HG03521 (cell line): Measurements from ENCODE around the gene ATP8A1.
"Not testable (repeated sequence)": the region's sequence is repeated elsewhere in the genome, so short reads cannot be mapped to it uniquely, and the experiment has no call there.

Experiments
- ATAC-seq: cut with Tn5 transposase; IDR thresholded peaks from one replicate; pipeline ENCODE4 v1.9.1; 2021; ENCODE audit warnings: mild to moderate bottlenecking, moderate library complexity; ENCODE audit not compliant: unreplicated experiment

ATP8A1 gene

GRCh38 chr4:42652529-42653231, 4.2 kb downstream of the ATP8A1 start:
- ATAC-seq: not testable (repeated sequence)

GRCh38 chr4:42649870-42650269, 7.0 kb downstream of the ATP8A1 start:
- ATAC-seq: no peak

DNA sequence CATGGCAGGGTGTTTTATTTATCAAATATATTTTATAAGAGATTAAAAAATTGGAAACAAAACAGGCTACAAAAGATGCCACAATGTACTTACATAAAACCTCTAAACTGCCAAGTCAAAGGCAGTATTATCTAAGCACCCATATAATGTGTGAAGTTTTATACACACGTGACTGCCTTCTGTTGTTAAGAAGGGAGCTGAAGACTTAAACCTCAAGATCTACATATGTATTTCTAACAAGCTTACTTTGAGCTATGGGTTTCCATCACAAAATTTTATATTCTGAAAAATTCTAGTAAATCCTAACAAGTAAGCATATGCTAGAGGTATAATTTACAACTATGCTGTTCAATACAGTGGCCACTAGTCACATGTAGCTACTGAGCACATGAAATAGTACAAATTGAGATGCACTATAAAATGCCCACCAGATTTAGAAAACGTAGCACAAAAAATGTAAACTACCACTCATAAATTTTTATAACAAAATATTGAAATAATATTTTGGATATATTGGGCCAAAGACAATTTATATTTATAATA, 9.8 kb downstream of the ATP8A1 start:
- ATAC-seq: no peak

- ATAC-seq: no peak
Measured at GRCh38 chr4:42646013-42646784, 10.7 kb downstream of the ATP8A1 start.

DNA sequence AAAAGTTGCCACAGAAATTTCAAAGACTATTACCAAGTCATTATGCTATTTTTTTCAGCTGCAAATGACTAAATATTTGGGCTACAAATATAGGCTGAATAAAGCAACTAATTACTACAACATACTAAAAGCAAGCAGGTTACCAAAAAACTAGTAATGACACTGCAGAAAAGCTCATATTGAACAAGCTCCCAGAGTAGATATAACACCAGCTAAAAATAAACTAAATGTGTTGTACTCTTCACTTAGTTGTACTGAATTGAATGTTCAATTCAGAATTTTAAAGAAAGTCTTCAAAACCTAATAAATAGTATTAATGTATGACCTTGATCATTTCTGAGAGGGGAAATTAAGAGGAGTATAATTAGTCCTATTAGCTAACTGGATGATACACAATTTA, 12.0 kb downstream of the ATP8A1 start:
- ATAC-seq: no peak

DNA sequence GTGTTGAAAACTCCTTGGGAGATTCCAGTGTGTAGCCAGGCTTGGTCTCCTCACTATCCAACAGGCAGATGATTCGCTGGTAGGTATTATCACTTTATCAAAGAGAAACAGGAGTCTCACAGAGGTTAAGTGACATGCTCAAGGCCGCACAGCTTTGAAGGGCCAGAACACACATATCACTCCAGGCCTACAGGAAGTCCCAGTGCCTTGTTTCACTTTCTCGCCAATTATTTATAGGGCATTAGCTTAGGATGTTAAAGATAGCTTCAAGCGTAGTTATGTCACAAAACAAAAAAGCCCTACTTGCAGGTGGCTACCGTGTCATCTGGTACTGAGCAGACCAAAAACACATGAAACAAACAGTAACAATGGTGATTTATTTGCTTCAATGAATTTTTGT, 13.2 kb downstream of the ATP8A1 start:
- ATAC-seq: peak; percentile 62

- no peak for ATAC-seq
Measured at GRCh38 chr4:42642845-42643615, 13.9 kb downstream of the ATP8A1 start.

- no peak for ATAC-seq
Measured at GRCh38 chr4:42642101-42642797, 14.7 kb downstream of the ATP8A1 start.

GRCh38 chr4:42641656-42642055, 15.2 kb downstream of the ATP8A1 start:
- ATAC-seq: no peak

- ATAC-seq: no peak
Measured at GRCh38 chr4:42641161-42641560, 15.7 kb downstream of the ATP8A1 start.

DNA sequence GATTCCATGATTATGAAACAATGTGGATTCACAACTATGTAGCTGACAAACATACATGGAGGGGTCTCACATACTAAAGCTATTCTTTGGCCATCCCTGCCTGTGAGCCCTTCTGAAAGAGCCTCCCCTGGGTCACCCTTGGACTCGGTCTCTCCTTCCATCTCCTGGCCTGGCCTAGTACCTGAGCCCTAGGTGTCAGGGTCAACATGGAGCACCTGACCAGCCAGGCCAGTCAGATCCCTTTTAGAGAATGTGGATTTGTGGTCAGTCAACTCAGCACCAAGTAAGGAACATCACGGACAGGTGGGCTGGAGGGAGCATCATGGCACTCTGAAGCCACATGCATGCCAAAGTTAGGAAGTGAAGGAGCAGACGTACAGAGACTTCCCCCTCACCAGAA, 16.3 kb downstream of the ATP8A1 start:
- ATAC-seq: no peak

DNA sequence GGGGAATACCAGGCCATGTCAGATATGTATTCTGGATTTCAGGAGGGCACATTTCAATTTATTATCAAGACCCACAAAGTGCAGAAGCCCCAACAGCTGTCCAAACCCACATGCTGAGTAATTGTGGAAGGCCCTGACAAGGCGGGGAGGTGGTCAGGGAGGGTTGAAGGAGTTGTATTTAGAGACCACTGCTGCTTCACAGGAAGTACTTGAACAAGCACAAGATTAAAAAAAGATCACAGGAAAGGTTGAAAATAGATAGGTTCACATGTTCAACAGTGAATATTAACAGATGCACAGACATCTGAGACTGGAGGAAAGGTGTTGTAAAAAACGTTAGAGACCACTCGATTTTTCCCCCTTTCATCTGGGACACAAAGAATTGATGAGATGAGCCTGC, 17.9 kb downstream of the ATP8A1 start:
- ATAC-seq: peak; percentile 52

GRCh38 chr4:42638321-42638720, 18.6 kb downstream of the ATP8A1 start:
- ATAC-seq: no peak

- ATAC-seq: no peak
Measured at GRCh38 chr4:42637867-42638266, 19.0 kb downstream of the ATP8A1 start.

- no peak for ATAC-seq
Measured at GRCh38 chr4:42637104-42637503, 19.8 kb downstream of the ATP8A1 start.

DNA sequence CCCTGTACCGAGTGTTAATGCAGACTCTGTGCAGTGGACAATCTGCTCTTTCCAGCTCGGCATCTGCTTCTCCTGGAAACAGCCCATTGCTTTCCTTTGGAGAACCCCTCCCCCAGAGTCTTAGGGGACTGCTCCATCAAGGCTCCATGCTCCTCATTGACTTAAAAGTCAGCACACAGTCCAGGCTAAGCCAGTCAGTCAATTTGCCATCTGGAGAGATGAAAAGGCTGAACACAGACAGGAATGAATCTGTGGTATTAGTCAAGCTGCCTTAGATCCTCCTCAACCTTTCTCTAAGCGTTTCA, 20.3 kb downstream of the ATP8A1 start:
- ATAC-seq: no peak

GRCh38 chr4:42633605-42634388, 23.1 kb downstream of the ATP8A1 start:
- ATAC-seq: peak; percentile 66

GRCh38 chr4:42632653-42633382, 24.1 kb downstream of the ATP8A1 start:
- no peak for ATAC-seq

GRCh38 chr4:42630908-42631307, 26.0 kb downstream of the ATP8A1 start:
- no peak for ATAC-seq

DNA sequence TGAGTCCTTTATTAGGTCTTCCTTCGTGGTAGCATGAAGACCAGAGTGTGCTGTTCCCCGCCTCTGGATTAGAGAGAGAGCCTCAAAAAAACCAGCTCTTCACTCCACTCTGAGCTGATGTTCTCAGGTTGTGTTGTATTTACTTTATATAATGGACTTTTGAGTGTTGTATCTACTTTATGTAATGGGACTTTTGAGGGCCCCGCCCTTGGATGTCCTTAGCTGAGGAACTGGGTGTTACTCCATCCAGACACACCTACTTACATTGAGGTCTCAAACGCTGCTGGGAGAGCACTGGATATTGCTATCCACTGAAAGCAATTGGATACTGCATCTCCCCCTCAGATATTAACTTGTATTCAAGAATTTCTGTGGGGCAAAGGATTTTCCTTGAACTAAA, 28.2 kb downstream of the ATP8A1 start:
- ATAC-seq: no peak
